ENCODE measurements around the gene HSPG2.
"Not testable (repeated sequence)": the region's sequence is repeated elsewhere in the genome, so short reads cannot be mapped to it uniquely, and the experiment has no call there.

Gene HSPG2

DNA sequence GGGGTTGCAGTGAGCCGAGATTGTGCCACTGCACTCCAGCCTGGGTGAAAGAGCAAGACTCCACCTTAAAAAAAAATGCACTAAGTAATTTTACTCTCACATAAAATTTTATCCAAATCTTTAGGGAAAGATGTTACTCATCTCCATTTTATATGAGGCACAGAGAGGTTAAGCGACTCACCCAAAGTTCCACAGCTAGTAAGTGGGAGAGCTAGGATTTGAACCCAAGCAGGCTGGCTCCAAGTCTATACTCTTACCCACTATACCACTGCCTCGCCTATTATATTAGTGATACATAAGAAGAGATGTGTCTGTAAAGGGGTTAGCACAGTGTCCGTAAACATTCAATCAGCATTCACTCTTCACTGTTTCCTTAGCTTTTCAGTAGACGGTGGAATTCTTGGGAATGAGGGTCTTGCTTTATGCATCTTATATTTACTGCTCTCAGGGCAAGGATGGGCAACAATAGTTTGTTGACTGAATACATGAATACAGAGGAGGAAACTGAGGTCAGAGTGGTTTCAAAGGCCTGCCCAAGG lies 109.9 kb downstream of the HSPG2 start:
- no peak for TF ChIP-seq CTCF (IDR thresholded peaks at IDR 0.05; ENCODE audit: insufficient read depth, low read length, missing control alignments)
- no peak for DNase-seq (ENCODE audit: low read depth, low spot score)
- CTCF ChIA-PET, result interaction anchor here (0.9 kb wide), 1 partner anchor 136 kb away, joined by 3 read pairs; no protein-coding TSS in a partner anchor
- POLR2A ChIA-PET, result interaction anchor here (0.8 kb wide), 1 partner anchor 24 kb away, joined by 3 read pairs; no protein-coding TSS in a partner anchor
- H3K4me3 ChIP-seq (ENCODE audit: low read depth, low read length), result no peak overlapping the region

GRCh38 chr1:21826694-21827093 lies 110.4 kb downstream of the HSPG2 start:
- DNase-seq (ENCODE audit: low read depth, low spot score); H3K4me3 ChIP-seq (ENCODE audit: low read depth, low read length): not testable (repeated sequence)
- ChIA-PET POLR2A (interaction anchor here (0.8 kb wide), 1 partner anchor 24 kb away, joined by 3 read pairs; no protein-coding TSS in a partner anchor), CTCF (interaction anchor here (0.9 to 1.5 kb wide), 2 partner anchors 12 to 137 kb away, joined by 3 to 4 read pairs; no protein-coding TSS in a partner anchor)

DNA sequence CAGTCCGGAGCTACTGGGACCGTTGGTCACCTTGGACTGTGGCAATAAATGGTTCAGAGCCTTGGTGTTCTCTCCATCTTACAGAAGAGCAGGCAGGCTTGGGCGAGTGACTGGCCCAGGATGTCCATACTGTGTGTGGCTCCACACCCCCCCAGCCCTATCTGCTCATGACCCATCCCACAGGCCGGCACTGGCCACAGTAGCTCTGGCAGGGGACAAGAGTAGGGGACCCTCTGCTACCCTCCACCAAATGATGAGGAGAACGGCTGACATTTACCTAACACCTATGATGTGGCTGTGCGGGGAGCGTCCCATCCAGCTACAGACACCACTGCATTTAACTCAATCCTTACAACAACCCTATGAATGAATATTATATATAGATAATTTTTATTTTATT lies 111.7 kb downstream of the HSPG2 start:
- CTCF ChIA-PET, result interaction anchor here (1.5 to 1.7 kb wide), 2 partner anchors 13 to 114 kb away, joined by 4 read pairs; no protein-coding TSS in a partner anchor
- POLR2A ChIA-PET, result no interaction called here
- DNase-seq (ENCODE audit: low read depth, low spot score), result no peak
- no peak overlapping the region for H3K4me3 ChIP-seq (ENCODE audit: low read depth, low read length)
- TF ChIP-seq CTCF (IDR thresholded peaks at IDR 0.05; ENCODE audit: insufficient read depth, low read length, missing control alignments), result no peak

DNA sequence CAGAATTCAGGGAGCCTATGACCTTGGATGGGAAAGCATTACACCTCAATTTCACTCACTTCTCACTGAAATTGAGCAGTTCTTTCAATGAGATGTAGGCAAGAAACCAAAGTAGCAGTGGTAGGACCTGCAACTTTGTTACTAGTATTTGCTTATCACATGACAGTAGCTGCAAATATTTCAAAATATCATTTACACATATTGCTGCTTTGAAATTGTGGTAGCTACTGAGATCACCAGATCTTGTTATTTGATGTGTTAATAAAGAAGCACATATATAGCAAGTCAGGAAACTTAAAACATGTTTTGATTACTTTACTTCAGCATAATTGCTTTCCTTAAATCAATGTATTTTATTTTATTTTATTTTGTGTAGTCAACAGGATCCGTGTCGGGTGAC lies 112.2 kb downstream of the HSPG2 start:
- POLR2A ChIA-PET, result no interaction called here
- CTCF ChIA-PET, result interaction anchor here (1.7 kb wide), 1 partner anchor 114 kb away, joined by 4 read pairs; no protein-coding TSS in a partner anchor
- TF ChIP-seq CTCF (IDR thresholded peaks at IDR 0.05; ENCODE audit: insufficient read depth, low read length, missing control alignments), result no peak
- H3K4me3 ChIP-seq (ENCODE audit: low read depth, low read length), result no peak overlapping the region
- no peak for DNase-seq (ENCODE audit: low read depth, low spot score)

DNA sequence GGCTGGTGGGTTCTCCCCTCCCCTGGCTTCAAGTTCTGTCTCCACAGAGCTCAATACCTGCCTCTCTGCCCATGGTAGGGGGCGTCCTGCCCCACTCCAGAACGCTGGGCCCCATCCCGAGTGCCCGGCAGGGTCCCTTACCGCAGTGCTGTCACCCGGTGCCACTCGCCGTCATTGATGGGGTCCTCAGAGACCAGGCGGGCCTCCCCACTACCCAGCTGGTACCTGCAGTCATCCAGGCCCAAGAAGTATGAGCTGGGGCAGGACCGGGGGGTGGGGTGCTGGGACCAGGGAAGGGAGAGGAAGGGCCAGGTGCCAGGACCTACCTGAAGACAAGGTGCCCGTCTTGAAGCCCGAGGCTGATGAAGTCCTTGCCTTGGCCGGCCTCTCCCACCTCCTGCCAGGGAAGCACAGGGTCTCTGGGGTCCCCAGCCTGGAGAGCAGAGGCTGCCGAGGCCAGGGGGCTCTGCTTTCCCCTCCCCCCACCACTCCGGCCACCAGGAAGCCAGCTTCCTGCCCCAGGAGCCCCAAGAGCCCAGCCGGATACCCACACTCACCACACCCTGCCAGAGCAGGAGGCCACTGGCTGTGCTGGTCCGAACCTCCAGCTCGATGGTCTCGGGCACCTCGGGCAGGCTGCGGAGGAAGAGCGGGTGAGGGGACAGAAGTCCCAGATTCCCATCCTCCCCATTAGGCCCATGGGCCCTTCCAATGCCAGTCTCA lies 113.0 kb downstream of the HSPG2 start:
- CTCF ChIA-PET, result interaction anchor here (1.0 to 1.7 kb wide), 2 partner anchors 13 to 115 kb away, joined by 3 to 4 read pairs; no protein-coding TSS in a partner anchor
- no peak for DNase-seq (ENCODE audit: low read depth, low spot score)
- no peak for TF ChIP-seq CTCF (IDR thresholded peaks at IDR 0.05; ENCODE audit: insufficient read depth, low read length, missing control alignments)
- POLR2A ChIA-PET, result no interaction called here
- no peak overlapping the region for H3K4me3 ChIP-seq (ENCODE audit: low read depth, low read length)

GRCh38 chr1:21823206-21823979 lies 113.7 kb downstream of the HSPG2 start:
- no peak overlapping the region for H3K4me3 ChIP-seq (ENCODE audit: low read depth, low read length)
- DNase-seq (ENCODE audit: low read depth, low spot score), result no peak
- ChIA-PET CTCF (interaction anchor here (1.0 kb wide), 1 partner anchor 13 kb away, joined by 3 read pairs; no protein-coding TSS in a partner anchor), POLR2A (no interaction called here)
- no peak for TF ChIP-seq CTCF (IDR thresholded peaks at IDR 0.05; ENCODE audit: insufficient read depth, low read length, missing control alignments)
